Activated CD4-positive, CD25-positive, alpha-beta regulatory T cell treated with anti-CD3 and anti-CD28 coated beads, Interleukin-2, amount 50 U/mL, for 72 hours (primary cell): ENCODE measurements around the gene KCNK4.
"Not testable (repeated sequence)": the region's sequence is repeated elsewhere in the genome, so short reads cannot be mapped to it uniquely, and the experiment has no call there.

Experiments used
- DNase-seq: peaks from one replicate; pipeline ENCODE4 v3.0.0; 2021

The KCNK4 gene

GRCh38 chr11:64291262-64291751 lies at the start of gene KCNK4:
Gene KCNK4, plus strand, starts transcription at chr11:64291302. Its CDS starts 1,717 bp downstream, at chr11:64293019.
- DNase-seq = no peak

- no peak for DNase-seq
Observed at GRCh38 chr11:64241491-64242374, 49.4 kb upstream of the KCNK4 start.

GRCh38 chr11:64243236-64243854 lies 47.8 kb upstream of the KCNK4 start:
- no peak for DNase-seq

GRCh38 chr11:64244107-64244506 lies 47.0 kb upstream of the KCNK4 start:
- no peak for DNase-seq

- DNase-seq = no peak
Observed at GRCh38 chr11:64244966-64245365, 46.1 kb upstream of the KCNK4 start.

- DNase-seq = no peak
Observed at GRCh38 chr11:64245401-64245796, 45.7 kb upstream of the KCNK4 start.

GRCh38 chr11:64245797-64246620 lies 45.1 kb upstream of the KCNK4 start:
- DNase-seq = peak; percentile 70

GRCh38 chr11:64246621-64246870 lies 44.6 kb upstream of the KCNK4 start:
- not testable (repeated sequence) for DNase-seq

- peak; percentile 82 for DNase-seq
Observed at GRCh38 chr11:64246871-64247728, 44.0 kb upstream of the KCNK4 start, which contains the start of gene PPP1R14B. Gene PPP1R14B, minus strand, starts transcription at chr11:64246943. Its CDS starts 270 bp downstream, at chr11:64246673.

GRCh38 chr11:64247729-64248531 lies 43.2 kb upstream of the KCNK4 start:
- DNase-seq = no peak

- no peak for DNase-seq
Observed at GRCh38 chr11:64248578-64248977, 42.5 kb upstream of the KCNK4 start.

- DNase-seq = no peak
Observed at GRCh38 chr11:64249038-64249437, 42.1 kb upstream of the KCNK4 start.

GRCh38 chr11:64249563-64250414 lies 41.3 kb upstream of the KCNK4 start:
- no peak for DNase-seq

GRCh38 chr11:64250415-64251015 lies 40.6 kb upstream of the KCNK4 start:
- no peak for DNase-seq

- peak; percentile 73 for DNase-seq
Observed at GRCh38 chr11:64251016-64251752, 39.9 kb upstream of the KCNK4 start, which contains the start of gene PLCB3. Gene PLCB3, plus strand, starts transcription at chr11:64251530. Its CDS starts 120 bp downstream, at chr11:64251650.

- DNase-seq = no peak
Observed at GRCh38 chr11:64251753-64252002, 39.4 kb upstream of the KCNK4 start.

GRCh38 chr11:64252003-64252872 lies 38.9 kb upstream of the KCNK4 start:
- DNase-seq = no peak

- DNase-seq = no peak
Observed at GRCh38 chr11:64253043-64253442, 38.1 kb upstream of the KCNK4 start.
